ENCODE results near the gene THOC6. TPM values are rescaled to one million over a fixed set of nuclear protein-coding genes. Genes with fewer than 3 reads are reported as not detected.

Gene THOC6
- total RNA-seq, 4 donors from 2014 or later = 16.5 to 19.1 (median 17.6) TPM

- Histone ChIP-seq H3K27me3 (peaks cover under 1% of the 10 kb centered on the region), H3K9me3 (no peaks in the 10 kb centered on the region), H3K27ac (no peak overlapping the region), H3K4me3 (replicated peaks in 1 of 3) (no peak overlapping the region), H3K4me1 (peaks cover 3 to 14% of the 10 kb centered on the region in 2 donors), H3K36me3 (no peaks in the 10 kb centered on the region)
- intact Hi-C loops (cut with DNase I) = no loop called here
- TF ChIP-seq CTCF (IDR thresholded peaks at IDR 0.05) (no peak), POLR2A (IDR thresholded peaks at IDR 0.05) (no peak)
- no peak for DNase-seq
- WGBS, 2 donors = 82 to 83% methylated on average over 5 of the region's 5 CpGs
These were observed 15.1 kb downstream of the THOC6 start for GRCh38 chr16:3038896-3039295.

GRCh38 chr16:3042376-3042775 is 18.5 kb downstream of the THOC6 start:
- Histone ChIP-seq H3K9me3 (no peaks in the 10 kb centered on the region), H3K4me3 (replicated peaks in 1 of 3) (no peak overlapping the region), H3K27ac (no peak overlapping the region), H3K36me3 (no peaks in the 10 kb centered on the region), H3K27me3 (peaks cover 31% of the 10 kb centered on the region), H3K4me1 (peaks cover 13 to 26% of the 10 kb centered on the region in 2 donors)
- no peak for DNase-seq
- WGBS, 2 donors = 83 to 91% methylated on average over 3 of the region's 3 CpGs
- no peak for TF ChIP-seq CTCF (IDR thresholded peaks at IDR 0.05)
- intact Hi-C loops (cut with DNase I) = no loop called here

- 86 to 89% methylated on average over 6 of the region's 6 CpGs for WGBS, 2 donors
These were observed 20.9 kb downstream of the THOC6 start for GRCh38 chr16:3044708-3045107.

GRCh38 chr16:3045758-3046640 is 22.2 kb downstream of the THOC6 start, which contains the start of gene MMP25:
Gene MMP25 (plus strand): TSS chr16:3046561. CDS start chr16:3046918, 357 bp downstream.
- DNase-seq = no peak
- 3% methylated on average over 18 of the region's 86 CpGs; no CpG with 5 or more reads in 1 of the 2 donors for WGBS, 2 donors
- no peak within 1 kb of the TSS for H3K27ac ChIP-seq
- intact Hi-C loops (cut with DNase I) = no loop called here
- H3K4me3 ChIP-seq (replicated peaks in 1 of 3) = peak within 1 kb of the TSS in 1 of 3 donors; percentile 19
- H3K4me1 ChIP-seq = peaks cover 10 to 20% of the 10 kb centered on the region in 2 donors
- peaks cover 31% of the 10 kb centered on the region for H3K27me3 ChIP-seq
- H3K9me3 ChIP-seq = no peaks in the 10 kb centered on the region
- TF ChIP-seq POLR2A (IDR thresholded peaks at IDR 0.05) = no peak
- no peak for TF ChIP-seq CTCF (IDR thresholded peaks at IDR 0.05)
- H3K36me3 ChIP-seq = no peaks in the 10 kb centered on the region

More at GRCh38 chr16:3044708-3045107, 20.9 kb downstream of the THOC6 start:
- H3K4me3 ChIP-seq (replicated peaks in 1 of 3) = no peak overlapping the region
- H3K36me3 ChIP-seq = no peaks in the 10 kb centered on the region
- peaks cover 31% of the 10 kb centered on the region for H3K27me3 ChIP-seq
- intact Hi-C loops (cut with DNase I) = no loop called here
- DNase-seq = no peak
- TF ChIP-seq CTCF (IDR thresholded peaks at IDR 0.05) = no peak
- no peak for TF ChIP-seq POLR2A (IDR thresholded peaks at IDR 0.05)
- H3K9me3 ChIP-seq = no peaks in the 10 kb centered on the region
- H3K27ac ChIP-seq = no peak overlapping the region
- H3K4me1 ChIP-seq = peaks cover 10 to 20% of the 10 kb centered on the region in 2 donors

Data from thyroid gland (tissue), 4 donors.